SH-SY5Y (cell line): ENCODE results near the gene SRGAP3.
A peak's percentile ranks its signal among the peaks of the same experiment; 100 is the strongest.

Experiments used
- GATA2 ChIP-seq: IDR thresholded peaks from 2 replicates; pipeline ENCODE4 v1.6.1; 2011; ENCODE audit warnings: mild to moderate bottlenecking, low read depth, low read length
- GATA3 ChIP-seq: IDR thresholded peaks from 2 replicates; pipeline ENCODE4 v1.6.1; 2011; ENCODE audit warnings: low read depth, mild to moderate bottlenecking, low read length, moderate library complexity

SRGAP3 gene

GRCh38 chr3:9205345-9206143 is 43.9 kb downstream of the SRGAP3 start:
- no peak for TF ChIP-seq GATA2

GRCh38 chr3:9204253-9204992 is 45.0 kb downstream of the SRGAP3 start:
- TF ChIP-seq GATA3 (peak; percentile 71; the same call in 1 of the 2 replicates), GATA2 (peak; percentile 91)

GRCh38 chr3:9203317-9203716 is 46.1 kb downstream of the SRGAP3 start:
- no peak for TF ChIP-seq GATA3
- TF ChIP-seq GATA2, result no peak

GRCh38 chr3:9202546-9202945 is 46.9 kb downstream of the SRGAP3 start:
- no peak for TF ChIP-seq GATA2
- no peak for TF ChIP-seq GATA3

GRCh38 chr3:9201955-9202354 is 47.5 kb downstream of the SRGAP3 start:
- no peak for TF ChIP-seq GATA2
- TF ChIP-seq GATA3, result no peak

GRCh38 chr3:9201266-9201665 is 48.2 kb downstream of the SRGAP3 start:
- TF ChIP-seq GATA2, result no peak
- no peak for TF ChIP-seq GATA3

GRCh38 chr3:9199775-9200174 is 49.7 kb downstream of the SRGAP3 start:
- TF ChIP-seq GATA3, result no peak
- no peak for TF ChIP-seq GATA2

GRCh38 chr3:9198899-9199335 is 50.5 kb downstream of the SRGAP3 start:
- TF ChIP-seq GATA3 (no peak), GATA2 (0 out of 2 replicates have a peak, but pooled peaks have one; percentile 11)

GRCh38 chr3:9198261-9198660 is 51.2 kb downstream of the SRGAP3 start:
- TF ChIP-seq GATA3 (no peak), GATA2 (no peak)

- TF ChIP-seq GATA3 (no peak), GATA2 (no peak)
These were observed 53.4 kb downstream of the SRGAP3 start for GRCh38 chr3:9196020-9196419.

GRCh38 chr3:9195390-9195789 is 54.1 kb downstream of the SRGAP3 start:
- TF ChIP-seq GATA2, result no peak
- TF ChIP-seq GATA3, result no peak

- TF ChIP-seq GATA2, result no peak
- no peak for TF ChIP-seq GATA3
These were observed 54.8 kb downstream of the SRGAP3 start for GRCh38 chr3:9194509-9195184.

- no peak for TF ChIP-seq GATA2
- TF ChIP-seq GATA3, result no peak
These were observed 55.7 kb downstream of the SRGAP3 start for GRCh38 chr3:9193633-9194195.

GRCh38 chr3:9193211-9193610 is 56.2 kb downstream of the SRGAP3 start:
- TF ChIP-seq GATA3 (no peak), GATA2 (no peak)
